Endothelial cell of umbilical vein (primary cell): ENCODE measurements around the gene GTF2H3. TPM values are rescaled to one million over a fixed set of nuclear protein-coding genes. Genes with fewer than 3 reads are reported as not detected.
"Not testable (repeated sequence)": the region's sequence is repeated elsewhere in the genome, so short reads cannot be mapped to it uniquely, and the experiment has no call there.

Experiments used
- BruUV-seq: library from RNA; stranded (reverse); fragments of 400-500 nt; replicated peaks from 2 replicates; lab custom pipeline; 2021; lab: Mats Ljungman, UMichigan
- CTCF ChIA-PET: fragments of 300-600, 350-600 bp; sonication (Branson Sonifier 250); formaldehyde crosslinking; loops from one replicate; lab custom pipeline; 2021; ENCODE audit warnings: antibody characterized with exemption, inconsistent platforms; lab: Charles Lee
- POLR2A ChIA-PET: fragments of 300-600, 350-600 bp; sonication (Branson Sonifier 250); formaldehyde crosslinking; loops from one replicate; lab custom pipeline; 2021; ENCODE audit warnings: antibody characterized with exemption, inconsistent platforms; lab: Charles Lee
- DNase-seq: peaks from one replicate; pipeline ENCODE4 v3.0.0-alpha.2; 2011; ENCODE audit warnings: low read depth, low spot score
- FAIRE-seq: peaks from 2 replicates; lab custom pipeline; 2011; peaks lifted over from hg19 to GRCh38; lab: Jason Lieb, UNC
- H2AFZ ChIP-seq: 2 replicates; pipeline ENCODE4 v1.6.0; 2012; ENCODE audit warnings: low read depth, low read length, control low read depth, inconsistent platforms
- H3K27ac ChIP-seq: 2 replicates; pipeline ENCODE4 v1.5.1; 2011; ENCODE audit warnings: low read depth, mild to moderate bottlenecking, control low read depth, low read length, moderate library complexity; ENCODE audit not compliant: insufficient read depth
- H3K27me3 ChIP-seq, 2 experiments: 2 replicates each; pipeline versions ENCODE4 v1.6.0 to v1.6.1; 2011; ENCODE audit warnings: low read length in 2 of 2, mixed read lengths in 1 of 2; ENCODE audit not compliant: control insufficient read depth in 2 of 2, insufficient read depth in 2 of 2
- H3K36me3 ChIP-seq, 2 experiments: 2 replicates in 1 of 2; 3 replicates in 1 of 2; pipeline ENCODE4 v1.5.1; 2011; ENCODE audit warnings: low read length in 2 of 2, mild to moderate bottlenecking in 1 of 2, moderate library complexity in 1 of 2; ENCODE audit not compliant: control insufficient read depth in 2 of 2, insufficient read depth in 2 of 2; ENCODE audit errors: extremely low read depth in 1 of 2
- H3K4me1 ChIP-seq: 3 replicates; pipeline ENCODE4 v1.5.1; 2011; ENCODE audit warnings: mild to moderate bottlenecking, low read length; ENCODE audit not compliant: control insufficient read depth, insufficient read depth; ENCODE audit errors: extremely low read depth
- H3K4me2 ChIP-seq: 2 replicates; pipeline ENCODE4 v1.6.1; 2011; ENCODE audit warnings: low read length, control low read depth, mixed read lengths; ENCODE audit not compliant: insufficient read depth
- H3K4me3 ChIP-seq, 3 experiments: fragments of 200-600 bp in 1 of 3; sonication (generic), shearing (Covaris generic) in 1 of 3; replicated peaks in 1 of 3; 2 replicates each; pipeline ENCODE4 v1.5.1; 2011 to 2016; ENCODE audit warnings: control low read depth in 3 of 3, low read length in 3 of 3, mild to moderate bottlenecking in 2 of 3, inconsistent platforms in 1 of 3, low read depth in 1 of 3, moderate library complexity in 1 of 3; ENCODE audit not compliant: insufficient read depth in 1 of 3
- H3K79me2 ChIP-seq: 2 replicates; pipeline ENCODE4 v1.6.0; 2012; ENCODE audit warnings: low read length, inconsistent platforms; ENCODE audit not compliant: control insufficient read depth, insufficient read depth
- H3K9ac ChIP-seq: replicated peaks from 2 replicates; pipeline ENCODE3; 2011; ENCODE audit warnings: low read length, control low read depth; ENCODE audit not compliant: insufficient read depth; ENCODE audit errors: extremely low read depth
- H3K9me1 ChIP-seq: replicated peaks from 3 replicates; pipeline ENCODE4 v1.6.0; 2011; ENCODE audit warnings: mild to moderate bottlenecking, low read length; ENCODE audit not compliant: control insufficient read depth, insufficient read depth; ENCODE audit errors: extremely low read depth
- H3K9me3 ChIP-seq: replicated peaks from 2 replicates; pipeline ENCODE4 v1.5.1; 2012; ENCODE audit warnings: low read length, inconsistent platforms; ENCODE audit not compliant: control insufficient read depth, insufficient read depth
- H4K20me1 ChIP-seq: replicated peaks from 2 replicates; pipeline ENCODE3; 2011; ENCODE audit warnings: mild to moderate bottlenecking, low read length; ENCODE audit not compliant: control insufficient read depth, insufficient read depth; ENCODE audit errors: extremely low read depth
- EZH2 ChIP-seq: IDR thresholded peaks from 2 replicates; pipeline ENCODE4 v1.6.1; 2012; ENCODE audit warnings: borderline replicate concordance, low read depth, mild to moderate bottlenecking, moderate library complexity, low read length, inconsistent platforms; ENCODE audit not compliant: severe bottlenecking
- FOS ChIP-seq: IDR thresholded peaks from 2 replicates; pipeline ENCODE4 v1.6.1; 2011; ENCODE audit warnings: mild to moderate bottlenecking, low read length, moderate library complexity, borderline replicate concordance; ENCODE audit not compliant: insufficient read depth
- MYC ChIP-seq: IDR thresholded peaks from one replicate; pipeline ENCODE4 v1.6.1; 2011; ENCODE audit warnings: mild to moderate bottlenecking, low read depth, low read length
- dilution Hi-C: fragments of 300-500 bp; cut with MboI; formaldehyde crosslinking; loops from one replicate; pipeline ENCODE4 v1.15.0; 2019; ENCODE audit warnings: low sequenced_read_pairs; ENCODE audit not compliant: extremely low pct_ligation_motif_present
- intact Hi-C: fragments of 100-400 bp; cut with micrococcal nuclease; formaldehyde crosslinking; loops from one replicate; pipeline ENCODE4 v1.10.0; 2022
- polyA plus RNA-seq, 4 experiments: library from polyadenylated mRNA; depleted of rRNA in 3 of 4; stranded (reverse) in 3 of 4; unstranded in 1 of 4; fragments of >200 nt; gene quantifications; 2 replicates each; pipeline versions ENCODE4 v1.2.1 to v1.2.3, GENCODE V29; 2011 to 2012; ENCODE audit warnings: missing spikeins in 1 of 4
- total RNA-seq: library from RNA; stranded (reverse); gene quantifications from 2 replicates; pipeline ENCODE4 v1.2.3, GENCODE V29; 2021
- TF ChIP-seq, protein P1 (sequence below): IDR thresholded peaks from 2 replicates; pipeline ENCODE4 v1.6.1; 2011; ENCODE audit not compliant: insufficient read depth, insufficient read length

The GTF2H3 gene
- total and polyA plus RNA-seq, 2 donors (not counting 3 experiments of a cell fraction or from before 2014, with no cell fraction given), result 17.8 to 31.3 TPM

GRCh38 chr12:123602651-123603195 is 30.9 kb upstream of the GTF2H3 start:
- TSS peak; percentile 20 for BruUV-seq

GRCh38 chr12:123603495-123603894 is 30.1 kb upstream of the GTF2H3 start:
- H3K27ac ChIP-seq, H3K9me1 ChIP-seq, FAIRE-seq, H3K9me3 ChIP-seq, H2AFZ ChIP-seq, CTCF ChIA-PET, H3K4me1 ChIP-seq, POLR2A ChIA-PET, H3K27me3 ChIP-seq, BruUV-seq, H3K9ac ChIP-seq, H3K4me2 ChIP-seq, DNase-seq, intact Hi-C loops, H4K20me1 ChIP-seq, H3K4me3 ChIP-seq: not testable (repeated sequence)
- Histone ChIP-seq H3K79me2 (peaks cover 47% of the 10 kb centered on the region), H3K36me3 (peaks cover 9 to 14% of the 10 kb centered on the region in 2 experiments)
- dilution Hi-C loops, result loop anchor here (25.0 kb wide), 1 partner anchor 316 kb away; no protein-coding TSS in a partner anchor

More at GRCh38 chr12:123602651-123603195, 30.9 kb upstream of the GTF2H3 start:
- Histone ChIP-seq H3K9me1 (no peaks in the 10 kb centered on the region), H3K9me3 (no peaks in the 10 kb centered on the region), H4K20me1 (no peaks in the 10 kb centered on the region), H2AFZ (no peak overlapping the region), H3K36me3 (peaks cover 3 to 11% of the 10 kb centered on the region in 2 experiments), H3K4me3 (peak overlapping the region; percentile 72 to 89 (median 73)), H3K4me1 (peaks cover 7% of the 10 kb centered on the region), H3K27ac (peak overlapping the region; percentile 2), H3K79me2 (peaks cover 44% of the 10 kb centered on the region), H3K4me2 (peak overlapping the region; percentile 90), H3K9ac (peak overlapping the region; percentile 44), H3K27me3 (no peaks in the 10 kb centered on the region)
- CTCF ChIA-PET, result interaction anchor here (0.7 to 2.5 kb wide), 3 partner anchors 15 to 335 kb away, joined by 3 to 9 read pairs (median 6); no protein-coding TSS in a partner anchor
- dilution Hi-C loops (loop anchor here (25.0 kb wide), 1 partner anchor 315 kb away; no protein-coding TSS in a partner anchor), intact Hi-C loops (no loop called here)
- POLR2A ChIA-PET, result interaction anchor here (1.0 kb wide), 1 partner anchor 370 kb away, joined by 4 read pairs; the partner anchor contains the start of genes MPHOSPH9 and MTRFR
- DNase-seq (no peak), FAIRE-seq (no peak)
- TF ChIP-seq EZH2 (no peak), MYC (no peak), FOS (no peak)
- TF ChIP-seq, protein P1, sequence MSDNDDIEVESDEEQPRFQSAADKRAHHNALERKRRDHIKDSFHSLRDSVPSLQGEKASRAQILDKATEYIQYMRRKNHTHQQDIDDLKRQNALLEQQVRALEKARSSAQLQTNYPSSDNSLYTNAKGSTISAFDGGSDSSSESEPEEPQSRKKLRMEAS, result no peak
